IMR-90 (cell line): Measurements from ENCODE around the gene DNAJC30. TPM values are rescaled to one million over a fixed set of nuclear protein-coding genes. Genes with fewer than 3 reads are reported as not detected.

Source experiments
- ATAC-seq: fragments of 200-7000 bp; cut with Tn5 transposase; 2 replicates; pipeline ENCODE4 v1.9.1; 2020; ENCODE audit warnings: low read depth, mild to moderate bottlenecking, moderate library complexity
- BruUV-seq: library from RNA; stranded (reverse); fragments of 400-500 nt; replicated peaks from 2 replicates; lab custom pipeline; 2021; lab: Mats Ljungman, UMichigan
- CTCF ChIA-PET: fragments of 300-600 bp; formaldehyde crosslinking; extraction: SDS; loops from one replicate; lab custom pipeline; 2021; ENCODE audit warnings: antibody characterized with exemption; lab: Yijun Ruan, JAX
- POLR2A ChIA-PET: fragments of 300-600 bp; sonication (Branson Sonifier 250); formaldehyde crosslinking; loops from one replicate; lab custom pipeline; 2022; ENCODE audit warnings: antibody characterized with exemption; ENCODE audit not compliant: unreplicated experiment; lab: Charles Lee
- DNase-seq: peaks from one replicate; pipeline ENCODE4 v3.0.0; 2013
- H2AFZ ChIP-seq: replicated peaks from 2 replicates; pipeline ENCODE3; 2013; ENCODE audit warnings: low read length, mild to moderate bottlenecking; ENCODE audit not compliant: poor library complexity
- H2AK5ac ChIP-seq: 2 replicates; pipeline ENCODE4 v1.6.1; 2013; ENCODE audit warnings: low read depth, low read length, inconsistent platforms
- H2AK9ac ChIP-seq: replicated peaks from 2 replicates; pipeline ENCODE3; 2013; ENCODE audit warnings: mild to moderate bottlenecking, low read depth, low read length, moderate library complexity; ENCODE audit not compliant: poor library complexity
- H2BK120ac ChIP-seq: 2 replicates; pipeline ENCODE4 v1.6.1; 2013; ENCODE audit warnings: low read depth, low read length, inconsistent platforms
- H2BK15ac ChIP-seq: 3 replicates; pipeline ENCODE4 v1.6.1; 2013; ENCODE audit warnings: low read depth, low read length, inconsistent platforms
- H2BK20ac ChIP-seq: 2 replicates; pipeline ENCODE4 v1.6.1; 2013; ENCODE audit warnings: low read depth, mild to moderate bottlenecking, inconsistent platforms, low read length, moderate library complexity
- H2BK5ac ChIP-seq: 2 replicates; pipeline ENCODE4 v1.6.1; 2013; ENCODE audit warnings: mild to moderate bottlenecking, low read depth, low read length, inconsistent platforms; ENCODE audit not compliant: poor library complexity, severe bottlenecking
- H3K14ac ChIP-seq: replicated peaks from 2 replicates; pipeline ENCODE4 v1.6.1; 2013; ENCODE audit warnings: low read depth, low read length, inconsistent platforms
- H3K18ac ChIP-seq: 2 replicates; pipeline ENCODE4 v1.6.1; 2013; ENCODE audit warnings: low read depth, low read length, control low read depth
- H3K23ac ChIP-seq: 2 replicates; pipeline ENCODE4 v1.6.1; 2013; ENCODE audit warnings: low read depth, low read length, inconsistent platforms
- H3K27ac ChIP-seq: 2 replicates; pipeline ENCODE4 v1.5.1; 2013; ENCODE audit warnings: mild to moderate bottlenecking, control low read depth, low read length; ENCODE audit not compliant: insufficient read depth
- H3K27me3 ChIP-seq: 2 replicates; pipeline ENCODE4 v1.6.1; 2013; ENCODE audit warnings: low read length; ENCODE audit not compliant: control insufficient read depth, insufficient read depth
- H3K36me3 ChIP-seq: 2 replicates; pipeline ENCODE4 v1.6.1; 2013; ENCODE audit warnings: low read length, mixed read lengths; ENCODE audit not compliant: control insufficient read depth, insufficient read depth
- H3K4ac ChIP-seq: 2 replicates; pipeline ENCODE4 v1.6.1; 2013; ENCODE audit warnings: low read depth, low read length, inconsistent platforms
- H3K4me1 ChIP-seq: 2 replicates; pipeline ENCODE4 v1.6.1; 2013; ENCODE audit warnings: low read length, mixed read lengths; ENCODE audit not compliant: control insufficient read depth, insufficient read depth
- H3K4me2 ChIP-seq: 2 replicates; pipeline ENCODE4 v1.6.1; 2013; ENCODE audit warnings: low read depth, mild to moderate bottlenecking, control low read depth, low read length, moderate library complexity
- H3K4me3 ChIP-seq: 2 replicates; pipeline ENCODE4 v1.5.1; 2013; ENCODE audit warnings: low read depth, mild to moderate bottlenecking, control low read depth, low read length, moderate library complexity; ENCODE audit not compliant: insufficient read depth
- H3K56ac ChIP-seq: 2 replicates; pipeline ENCODE4 v1.6.1; 2013; ENCODE audit warnings: low read length, inconsistent platforms; ENCODE audit not compliant: insufficient read depth; ENCODE audit errors: extremely low read depth
- H3K79me1 ChIP-seq, 2 experiments: 2 replicates each; pipeline ENCODE4 v1.6.1; 2013; ENCODE audit warnings: low read length in 2 of 2, inconsistent platforms in 1 of 2, low read depth in 1 of 2
- H3K9ac ChIP-seq: 2 replicates; pipeline ENCODE4 v1.6.1; 2013; ENCODE audit warnings: low read depth, low read length, control low read depth
- H3K9me1 ChIP-seq: 2 replicates; pipeline ENCODE4 v1.6.1; 2013; ENCODE audit warnings: low read length, inconsistent platforms; ENCODE audit not compliant: insufficient read depth
- H3K9me3 ChIP-seq: 2 replicates; pipeline ENCODE4 v1.6.1; 2013; ENCODE audit warnings: low read length; ENCODE audit not compliant: control insufficient read depth, insufficient read depth
- H4K20me1 ChIP-seq: 2 replicates; pipeline ENCODE4 v1.6.1; 2013; ENCODE audit warnings: low read length, inconsistent platforms; ENCODE audit not compliant: insufficient read depth
- H4K5ac ChIP-seq: 2 replicates; pipeline ENCODE4 v1.6.1; 2013; ENCODE audit warnings: mild to moderate bottlenecking, low read depth, low read length, control low read depth
- H4K8ac ChIP-seq, 2 experiments: 2 replicates each; pipeline ENCODE4 v1.6.1; 2013; ENCODE audit warnings: low read depth in 2 of 2, low read length in 2 of 2, control low read depth in 1 of 2, inconsistent platforms in 1 of 2
- H4K91ac ChIP-seq: 2 replicates; pipeline ENCODE4 v1.6.1; 2013; ENCODE audit warnings: low read depth, low read length, inconsistent platforms; ENCODE audit not compliant: insufficient read depth
- MAZ ChIP-seq: IDR thresholded peaks from 2 replicates; pipeline ENCODE4 v1.6.1; 2012; ENCODE audit warnings: low read depth, mild to moderate bottlenecking, low read length, improper control_type of control experiment, moderate library complexity, borderline replicate concordance
- RAD21 ChIP-seq: IDR thresholded peaks from 2 replicates; pipeline ENCODE4 v1.6.1; 2012; ENCODE audit warnings: low read length, improper control_type of control experiment
- SMC3 ChIP-seq: fragments of 150-350 bp; IDR thresholded peaks from 2 replicates; pipeline ENCODE4 v1.6.1; 2016; ENCODE audit warnings: low read depth, mild to moderate bottlenecking, antibody characterized with exemption, low read length, moderate library complexity
- WGBS, 2 experiments: methylation state at CpG; one replicate each; pipeline versions ENCODE4 v1.1.5 to v1.1.7; 2013; ENCODE audit warnings: missing lambda C conversion rate in 2 of 2; ENCODE audit not compliant: insufficient read length in 1 of 2; ENCODE audit errors: extremely low coverage in 2 of 2; 5-methylcytosine and 5-hydroxymethylcytosine counted together
- dilution Hi-C: fragments of 300-500 bp; cut with HindIII; formaldehyde crosslinking; loops from one replicate; pipeline ENCODE4 v1.14.3; 2018; ENCODE audit warnings: low sequenced_read_pairs; ENCODE audit not compliant: unreplicated experiment
- in situ Hi-C: fragments of 300-500 bp; cut with MboI; formaldehyde crosslinking; loops from 3 replicates; pipeline ENCODE4 v1.14.3; 2019; ENCODE audit warnings: low sequenced_read_pairs, inconsistent platforms, mixed read lengths
- intact Hi-C: fragments of 100-400 bp; cut with micrococcal nuclease; formaldehyde crosslinking; loops from 2 replicates; pipeline ENCODE4 v1.10.0; 2022
- polyA plus RNA-seq, 3 experiments: library from polyadenylated mRNA; depleted of rRNA; stranded (reverse); fragments of >200 nt; gene quantifications; 2 replicates each; pipeline ENCODE4 v1.2.3, GENCODE V29; 2012; ENCODE audit warnings: low replicate concordance in 1 of 3
- total RNA-seq: library from RNA; depleted of rRNA; stranded (reverse); fragments of >200 nt; gene quantifications from 2 replicates; pipeline ENCODE4 v1.2.3, GENCODE V29; 2012

DNAJC30 gene
- total and polyA plus RNA-seq, 2 of the 4 experiments (the other 2 are of a cell fraction), result 1.6 to 9.0 TPM

GRCh38 chr7:73690646-73691045 lies 7.4 kb upstream of the DNAJC30 start:
- H4K5ac ChIP-seq, result no peak overlapping the region
- no peak overlapping the region for H2BK15ac ChIP-seq
- dilution Hi-C loops, result no loop called here
- no peak overlapping the region for H2BK120ac ChIP-seq
- no peak overlapping the region for H2BK5ac ChIP-seq
- no peak overlapping the region for H3K56ac ChIP-seq
- in situ Hi-C loops, result no loop called here
- ChIA-PET CTCF (no interaction called here), POLR2A (no interaction called here)
- H3K9me3 ChIP-seq, result no peaks in the 10 kb centered on the region
- H3K18ac ChIP-seq, result no peak overlapping the region
- H2AK9ac ChIP-seq, result no peak overlapping the region
- H3K79me1 ChIP-seq, result peaks cover 14 to 29% of the 10 kb centered on the region in 2 experiments
- no peak overlapping the region for H2AK5ac ChIP-seq
- H3K4me2 ChIP-seq, result no peak overlapping the region
- no peak overlapping the region for H3K14ac ChIP-seq
- WGBS, 2 experiments, result 95% methylated on average over 2 of the region's 7 CpGs; no CpG with 5 or more reads in 1 of the 2 experiments
- H2AFZ ChIP-seq, result no peak overlapping the region
- H3K9ac ChIP-seq, result no peak overlapping the region
- no peak overlapping the region for H4K8ac ChIP-seq
- H3K4me1 ChIP-seq, result no peaks in the 10 kb centered on the region
- no peak overlapping the region for H3K4ac ChIP-seq
- DNase-seq (no peak), ATAC-seq (no peak)
- no peak overlapping the region for H3K27ac ChIP-seq
- H3K4me3 ChIP-seq, result no peak overlapping the region
- no peak overlapping the region for H4K91ac ChIP-seq
- no peak overlapping the region for H2BK20ac ChIP-seq
- peaks cover 4% of the 10 kb centered on the region; the same call in 1 of the 2 replicates for H4K20me1 ChIP-seq
- TF ChIP-seq RAD21 (no peak), MAZ (no peak), SMC3 (no peak)
- no peak overlapping the region for H3K23ac ChIP-seq
- peaks cover 51% of the 10 kb centered on the region for H3K36me3 ChIP-seq
- intact Hi-C loops, result no loop called here
- no peaks in the 10 kb centered on the region for H3K9me1 ChIP-seq
- no peaks in the 10 kb centered on the region for H3K27me3 ChIP-seq
- no TSS peak for BruUV-seq
